Measurements from ENCODE around the gene PEBP1.

DNA sequence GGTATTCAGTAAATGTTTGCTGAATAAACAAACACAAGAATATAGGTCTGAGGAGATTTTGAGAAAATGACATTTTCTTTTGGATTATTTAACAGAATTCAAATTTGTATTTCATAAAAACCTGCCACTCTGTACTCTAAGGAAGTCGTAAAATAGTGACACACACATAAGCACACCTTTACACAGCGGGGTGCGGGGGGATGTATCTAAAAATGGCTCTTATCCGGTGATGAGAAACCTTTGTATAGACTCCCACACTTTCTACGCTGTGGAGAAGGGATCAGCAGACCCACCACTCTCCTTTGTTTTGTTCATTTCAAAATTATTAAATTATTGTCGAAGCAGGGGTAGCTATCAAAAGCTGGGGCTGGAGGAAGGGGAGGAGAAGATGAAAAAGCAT, 58.0 kb downstream of the PEBP1 start:
- TF ChIP-seq EZH2 (IDR thresholded peaks at IDR 0.05; ENCODE audit: borderline replicate concordance, low read depth, low read length, poor library complexity, severe bottlenecking) (no peak), CTCF (conservative IDR thresholded peaks at IDR 0.05; ENCODE audit: low read depth, low read length) (no peak)

Measured in A673 (cell line).